D721Med (cell line): Measurements from ENCODE around the gene AFAP1.
A peak's percentile ranks its signal among the peaks of the same experiment; 100 is the strongest.

Experiments used
- DNase-seq: peaks from one replicate; pipeline ENCODE4 v3.0.0; 2011; ENCODE audit warnings: low spot score; ENCODE audit not compliant: insufficient read length
- FAIRE-seq: peaks from 2 replicates; lab custom pipeline; 2011; peaks lifted over from hg19 to GRCh38; lab: Jason Lieb, UNC
- TF ChIP-seq, protein P1 (sequence below): IDR thresholded peaks from 2 replicates; pipeline ENCODE4 v1.5.1; 2012; ENCODE audit warnings: mild to moderate bottlenecking, control low read depth; ENCODE audit not compliant: insufficient read depth; ENCODE audit errors: missing control alignments

AFAP1 gene

GRCh38 chr4:7872264-7872771 lies 67.3 kb downstream of the AFAP1 start:
- TF ChIP-seq, protein P1, sequence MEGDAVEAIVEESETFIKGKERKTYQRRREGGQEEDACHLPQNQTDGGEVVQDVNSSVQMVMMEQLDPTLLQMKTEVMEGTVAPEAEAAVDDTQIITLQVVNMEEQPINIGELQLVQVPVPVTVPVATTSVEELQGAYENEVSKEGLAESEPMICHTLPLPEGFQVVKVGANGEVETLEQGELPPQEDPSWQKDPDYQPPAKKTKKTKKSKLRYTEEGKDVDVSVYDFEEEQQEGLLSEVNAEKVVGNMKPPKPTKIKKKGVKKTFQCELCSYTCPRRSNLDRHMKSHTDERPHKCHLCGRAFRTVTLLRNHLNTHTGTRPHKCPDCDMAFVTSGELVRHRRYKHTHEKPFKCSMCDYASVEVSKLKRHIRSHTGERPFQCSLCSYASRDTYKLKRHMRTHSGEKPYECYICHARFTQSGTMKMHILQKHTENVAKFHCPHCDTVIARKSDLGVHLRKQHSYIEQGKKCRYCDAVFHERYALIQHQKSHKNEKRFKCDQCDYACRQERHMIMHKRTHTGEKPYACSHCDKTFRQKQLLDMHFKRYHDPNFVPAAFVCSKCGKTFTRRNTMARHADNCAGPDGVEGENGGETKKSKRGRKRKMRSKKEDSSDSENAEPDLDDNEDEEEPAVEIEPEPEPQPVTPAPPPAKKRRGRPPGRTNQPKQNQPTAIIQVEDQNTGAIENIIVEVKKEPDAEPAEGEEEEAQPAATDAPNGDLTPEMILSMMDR, result no peak
- DNase-seq, result no peak
- no peak for FAIRE-seq

DNA sequence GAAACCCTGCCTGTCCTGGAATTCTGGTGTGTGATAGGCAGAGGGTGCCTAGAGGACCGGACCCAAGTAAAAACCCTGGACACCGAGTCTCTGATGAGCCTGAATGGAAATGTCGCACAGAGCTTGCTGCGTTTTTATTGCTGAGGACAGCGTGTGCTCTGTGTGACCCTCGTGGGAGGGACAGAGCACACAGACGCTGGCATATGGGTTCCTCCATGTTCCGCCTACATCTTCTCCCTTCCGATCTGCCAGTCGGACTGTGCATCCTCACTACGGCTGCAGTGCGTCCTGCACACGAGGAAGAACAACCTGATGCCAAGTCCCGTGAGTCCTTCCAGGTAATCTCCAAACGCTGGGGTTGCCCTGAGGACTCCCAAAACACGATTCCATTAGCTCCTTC lies 68.3 kb downstream of the AFAP1 start:
- TF ChIP-seq, protein P1, result no peak
- no peak for DNase-seq
- FAIRE-seq, result no peak

DNA sequence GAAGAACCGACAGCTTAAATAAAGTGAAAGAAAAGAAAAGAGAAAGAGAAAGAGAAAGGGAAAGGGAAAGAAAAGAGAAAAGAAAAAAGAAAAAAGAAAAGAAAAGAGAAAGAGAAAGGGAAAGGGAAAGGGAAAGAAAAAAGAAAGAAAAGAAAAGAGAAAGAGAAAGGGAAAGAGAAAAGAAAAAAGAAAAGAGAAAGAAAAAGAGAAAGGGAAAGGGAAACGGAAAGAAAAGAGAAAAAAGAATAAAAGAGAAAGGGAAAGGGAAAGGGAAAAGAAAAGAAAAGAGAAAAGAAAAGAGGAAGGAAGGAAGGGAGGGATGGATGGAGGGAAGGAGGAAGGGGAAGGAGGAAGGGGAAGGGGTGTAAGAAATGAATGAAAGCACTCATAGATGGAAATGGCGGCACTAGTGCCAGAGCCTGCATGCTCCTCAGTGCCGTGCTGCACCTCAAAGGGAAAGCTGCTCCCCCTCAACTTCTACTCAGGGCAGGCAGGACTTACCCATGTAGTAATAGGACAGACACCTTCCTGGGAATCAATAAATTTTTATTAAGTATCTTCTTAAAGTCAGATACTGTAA lies 70.7 kb downstream of the AFAP1 start:
- TF ChIP-seq, protein P1, result no peak
- FAIRE-seq (no peak), DNase-seq (no peak)

DNA sequence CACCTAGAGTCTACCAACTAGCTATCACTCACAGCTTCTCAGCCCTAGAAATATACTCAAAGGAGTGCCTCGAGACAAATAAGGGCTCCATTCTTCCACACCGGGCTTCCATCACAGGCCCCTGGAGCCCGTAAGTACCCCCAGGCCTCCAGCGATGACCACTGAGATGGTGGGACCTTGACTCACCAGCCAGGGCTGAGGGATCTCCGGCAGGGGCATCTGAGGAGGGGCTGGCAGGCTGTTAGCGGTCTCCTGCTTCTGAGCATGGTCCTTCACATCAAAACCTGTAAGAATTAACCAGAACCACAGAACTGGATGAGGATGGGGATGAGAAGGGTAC lies 71.3 kb downstream of the AFAP1 start:
- FAIRE-seq (no peak), DNase-seq (no peak)
- TF ChIP-seq, protein P1, result no peak

DNA sequence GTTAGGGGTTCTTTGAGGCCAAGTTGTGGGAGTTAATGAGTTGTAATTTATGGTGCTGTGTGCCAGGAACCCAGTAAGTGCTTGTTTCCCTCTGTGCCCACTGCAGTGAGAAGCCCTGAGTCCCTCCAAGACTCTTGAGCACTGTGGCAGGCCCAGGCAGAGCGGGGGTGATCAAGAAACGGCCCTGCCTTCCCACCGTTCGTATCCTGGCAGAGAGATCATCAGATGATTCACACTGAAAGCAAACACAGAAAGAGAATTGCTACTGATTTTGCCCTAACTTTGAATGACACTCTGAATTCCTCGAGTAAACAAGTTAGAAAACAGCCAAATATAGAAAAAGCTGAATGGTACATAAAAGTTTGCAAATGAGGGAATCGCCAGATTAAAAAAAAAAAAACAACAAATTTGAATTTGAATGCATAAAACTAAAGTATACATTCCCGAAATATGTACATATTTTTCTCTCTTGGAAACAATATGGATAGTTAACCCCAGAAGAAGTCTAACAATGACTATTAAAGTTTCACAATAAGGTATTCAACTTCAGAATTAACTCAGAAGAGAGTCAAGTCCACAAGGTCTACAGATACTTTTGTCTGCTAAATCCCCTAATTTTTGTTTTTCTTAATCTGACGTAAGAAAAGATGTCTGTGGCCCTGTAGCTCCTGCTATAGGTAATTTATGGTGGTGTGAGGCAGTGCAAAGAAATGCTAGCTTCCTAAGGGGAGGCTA lies 71.8 kb downstream of the AFAP1 start:
- DNase-seq (no peak), FAIRE-seq (no peak)
- TF ChIP-seq, protein P1, result no peak

DNA sequence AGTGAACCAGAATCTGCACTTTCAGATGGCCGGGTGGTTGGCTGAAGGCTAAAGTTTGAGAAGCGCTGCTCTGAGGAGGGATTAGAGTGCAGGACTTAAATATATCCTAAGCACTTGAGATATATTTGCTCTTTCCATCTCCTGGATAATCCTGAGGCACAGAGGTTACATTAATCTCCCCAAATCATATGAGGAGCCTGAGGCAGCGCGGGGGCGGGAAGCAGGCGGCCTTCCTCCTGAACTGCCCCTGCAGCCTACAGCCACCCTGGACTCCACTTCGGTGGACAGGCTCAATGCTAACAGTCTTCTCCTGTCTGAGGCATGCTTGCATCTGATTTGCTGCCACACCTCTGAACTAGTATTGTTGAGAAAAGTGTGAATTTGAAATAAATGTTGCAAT lies 72.5 kb downstream of the AFAP1 start:
- TF ChIP-seq, protein P1, result no peak
- FAIRE-seq, result no peak

GRCh38 chr4:7865533-7865932 lies 74.1 kb downstream of the AFAP1 start:
- TF ChIP-seq, protein P1, result no peak
- FAIRE-seq, result no peak
- no peak for DNase-seq

More for the DNA sequence above, 72.5 kb downstream of the AFAP1 start:
- peak; percentile 42 for DNase-seq
